GM19328 (cell line): ENCODE data around the gene PREB.

Source experiments
- ATAC-seq: cut with Tn5 transposase; IDR thresholded peaks from one replicate; pipeline ENCODE4 v1.9.1; 2021; ENCODE audit warnings: mild to moderate bottlenecking, moderate library complexity; ENCODE audit not compliant: unreplicated experiment

PREB gene

DNA sequence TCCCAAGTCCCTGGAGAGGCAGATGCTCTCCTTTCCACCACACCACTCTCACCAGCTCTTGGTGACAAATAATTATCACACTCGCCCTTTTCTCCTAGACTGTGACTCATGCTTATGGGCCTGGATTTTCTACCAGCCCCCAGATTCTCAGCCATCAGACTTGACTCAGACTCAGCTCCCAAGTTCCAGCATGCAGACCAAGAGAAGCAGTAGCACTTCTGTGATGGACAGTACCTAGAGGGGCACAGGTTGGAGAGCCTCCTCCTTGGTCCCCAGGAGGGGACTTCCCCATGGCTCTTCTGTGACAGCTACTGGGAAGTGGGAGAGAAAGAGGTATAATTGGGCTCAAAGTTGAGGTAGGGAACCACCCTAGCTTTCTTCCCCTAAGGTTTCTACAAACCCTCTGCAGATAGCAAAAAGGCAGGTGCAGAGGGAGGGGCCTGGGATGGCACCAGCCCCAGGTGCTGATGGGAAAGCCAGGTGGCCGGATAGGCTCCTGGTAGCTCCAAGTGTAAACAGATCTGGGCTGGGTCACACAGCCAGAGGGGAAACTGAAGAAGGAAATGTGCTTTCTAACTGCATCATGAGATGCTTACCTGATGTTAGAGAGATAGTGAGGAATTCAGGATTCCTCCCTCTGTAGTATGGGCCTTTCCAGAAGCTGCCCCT, 18.5 kb upstream of the PREB start:
- no peak for ATAC-seq

- no peak for ATAC-seq
Observed at GRCh38 chr2:27152102-27152795, 17.8 kb upstream of the PREB start.

DNA sequence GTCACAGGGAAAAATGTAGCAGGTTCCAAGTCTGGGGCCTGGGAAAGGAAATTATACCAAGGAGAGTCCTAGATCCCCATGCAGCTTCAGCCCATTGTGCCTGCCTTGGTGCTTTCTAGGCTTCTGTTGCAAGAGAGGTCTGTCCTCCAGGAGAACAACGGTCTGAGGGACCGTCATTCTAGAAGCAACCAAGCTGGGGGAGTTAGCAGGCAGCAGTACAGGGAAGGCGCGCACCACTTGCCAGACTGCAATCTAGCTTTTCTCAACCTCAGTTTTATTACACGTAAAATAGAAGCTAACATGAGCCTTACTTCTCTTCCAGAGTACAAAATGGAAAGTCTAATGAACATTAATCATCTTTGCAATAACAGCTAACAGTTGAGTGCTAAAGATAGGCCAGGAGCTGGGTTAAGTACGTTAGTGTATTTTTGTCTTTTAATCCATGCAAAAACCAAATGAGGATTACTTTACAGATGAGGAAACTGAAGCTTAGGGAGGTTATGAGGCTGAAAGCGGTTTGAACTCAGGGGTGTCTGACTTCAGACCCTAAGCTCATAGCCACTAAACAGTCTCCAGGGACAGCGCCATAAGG, 16.3 kb upstream of the PREB start:
- ATAC-seq: no peak

- ATAC-seq: no peak
Observed at GRCh38 chr2:27149570-27150405, 15.4 kb upstream of the PREB start.

- no peak for ATAC-seq
Observed at GRCh38 chr2:27148801-27149439, 14.5 kb upstream of the PREB start, which contains the start of gene TCF23. TCF23 (plus strand) TSS chr2:27149004; CDS start chr2:27149134, 130 bp downstream.

DNA sequence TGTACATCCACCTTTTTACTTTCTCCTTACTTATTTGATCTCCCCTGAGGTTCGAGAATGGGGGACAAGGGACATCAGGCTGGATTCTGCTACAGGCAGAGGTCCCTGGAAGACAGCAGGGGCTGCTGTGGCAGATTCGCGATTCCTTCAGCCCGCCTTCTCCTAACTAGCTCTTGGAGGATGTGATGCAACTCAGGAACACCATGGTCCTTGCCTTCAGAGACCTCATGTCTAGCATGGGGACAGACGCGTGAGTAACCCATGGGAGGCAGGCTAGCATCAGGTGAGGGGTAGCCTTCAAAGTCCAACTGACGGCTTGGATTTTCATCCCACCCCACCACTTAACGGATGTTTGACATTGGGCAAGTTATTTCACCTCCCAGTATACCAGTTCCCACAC, 13.5 kb upstream of the PREB start:
- ATAC-seq: no peak

DNA sequence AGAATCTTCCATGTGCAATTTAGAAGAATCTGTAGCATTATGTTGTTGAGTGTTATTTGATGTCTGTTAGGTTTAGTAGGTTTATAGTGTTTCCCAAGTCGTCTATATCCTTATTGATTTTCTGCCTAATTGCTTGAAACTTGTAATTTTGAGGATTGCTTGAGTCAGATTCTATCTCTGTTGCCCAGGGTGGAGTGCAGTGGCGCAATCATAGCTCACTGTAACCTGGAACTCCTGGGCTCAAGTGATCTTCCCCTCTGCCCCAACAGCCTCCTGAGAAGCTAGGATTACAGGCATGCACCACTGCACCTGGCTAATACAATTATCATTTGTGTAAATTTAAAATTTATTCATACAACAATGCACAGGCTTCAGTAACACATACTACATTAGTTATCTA, 11.2 kb upstream of the PREB start:
- ATAC-seq: no peak

DNA sequence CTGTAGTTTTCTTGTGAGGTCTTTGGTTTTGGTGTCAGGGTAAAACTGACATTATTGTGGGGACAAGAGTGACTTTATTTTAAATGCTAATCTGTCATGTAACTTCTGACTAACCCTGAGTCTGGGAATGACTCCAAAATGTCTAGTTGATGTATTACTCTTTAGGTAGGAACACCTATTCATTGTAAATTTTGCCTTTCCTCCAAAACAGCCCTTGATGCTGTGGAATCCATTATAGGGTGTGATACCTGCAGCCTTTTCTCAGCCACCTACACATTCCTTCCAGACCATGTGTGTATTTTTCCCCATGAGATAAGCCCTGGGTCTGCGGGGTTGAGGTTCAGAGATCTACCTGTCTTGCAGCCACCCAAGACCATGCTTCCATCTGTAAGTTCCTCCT, 8.8 kb upstream of the PREB start:
- ATAC-seq: no peak

DNA sequence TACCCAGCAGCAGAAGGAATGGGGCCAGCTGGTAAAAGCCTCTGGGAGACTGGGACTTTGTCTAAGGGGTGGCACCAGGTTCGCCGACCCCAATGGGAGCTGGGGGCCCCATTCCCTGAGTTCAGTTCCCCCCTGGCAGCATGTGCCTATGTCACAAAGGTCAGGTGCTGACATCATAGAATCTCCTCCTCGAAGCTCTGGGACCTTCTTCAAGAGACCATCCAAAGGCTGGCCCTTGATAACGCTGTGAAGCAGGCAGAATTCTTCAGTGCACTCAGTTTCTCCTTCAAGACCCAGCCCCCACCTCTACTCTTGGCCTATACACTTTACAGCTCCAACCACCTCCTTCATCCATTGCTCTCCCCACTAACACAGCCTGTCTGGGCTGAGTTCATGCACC, 4.9 kb upstream of the PREB start, which contains the start of gene PRR30:
Gene PRR30 (minus strand): TSS at position 101 of the 400 bp plus-strand sequence. CDS start 1,081 bp downstream, outside the sequence.
- ATAC-seq: no peak

- ATAC-seq: no peak
Observed at GRCh38 chr2:27138111-27138510, 3.7 kb upstream of the PREB start.

- ATAC-seq: no peak
Observed at GRCh38 chr2:27137322-27137935, 3.0 kb upstream of the PREB start.

GRCh38 chr2:27136751-27137150, 2.3 kb upstream of the PREB start:
- no peak for ATAC-seq

- ATAC-seq: no peak
Observed at GRCh38 chr2:27135478-27135955, 1.1 kb upstream of the PREB start.

GRCh38 chr2:27134781-27135477, 493 bp upstream of the PREB start:
- ATAC-seq: no peak

GRCh38 chr2:27133195-27133875, 1.1 kb downstream of the PREB start:
- ATAC-seq: no peak

- no peak for ATAC-seq
Observed at GRCh38 chr2:27131429-27131828, 3.0 kb downstream of the PREB start.

DNA sequence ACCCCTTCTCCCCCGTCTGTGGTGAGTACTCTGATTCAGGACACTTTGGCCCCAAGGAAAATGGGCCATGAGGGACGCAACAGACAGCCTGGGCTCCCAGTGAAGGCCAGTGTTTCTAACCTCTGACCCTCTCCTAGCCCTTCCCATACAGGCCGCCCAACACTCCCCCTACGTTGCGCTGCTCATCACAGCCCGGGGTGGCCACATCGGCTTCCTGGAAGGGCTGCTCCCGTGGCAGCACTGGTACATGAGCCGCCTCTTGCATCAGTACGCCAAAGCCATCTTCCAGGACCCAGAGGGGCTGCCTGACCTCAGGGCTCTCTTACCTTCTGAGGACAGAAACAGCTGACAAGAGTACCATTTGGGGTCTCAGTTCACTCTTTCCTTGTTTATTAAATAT, 4.0 kb downstream of the PREB start:
- no peak for ATAC-seq

DNA sequence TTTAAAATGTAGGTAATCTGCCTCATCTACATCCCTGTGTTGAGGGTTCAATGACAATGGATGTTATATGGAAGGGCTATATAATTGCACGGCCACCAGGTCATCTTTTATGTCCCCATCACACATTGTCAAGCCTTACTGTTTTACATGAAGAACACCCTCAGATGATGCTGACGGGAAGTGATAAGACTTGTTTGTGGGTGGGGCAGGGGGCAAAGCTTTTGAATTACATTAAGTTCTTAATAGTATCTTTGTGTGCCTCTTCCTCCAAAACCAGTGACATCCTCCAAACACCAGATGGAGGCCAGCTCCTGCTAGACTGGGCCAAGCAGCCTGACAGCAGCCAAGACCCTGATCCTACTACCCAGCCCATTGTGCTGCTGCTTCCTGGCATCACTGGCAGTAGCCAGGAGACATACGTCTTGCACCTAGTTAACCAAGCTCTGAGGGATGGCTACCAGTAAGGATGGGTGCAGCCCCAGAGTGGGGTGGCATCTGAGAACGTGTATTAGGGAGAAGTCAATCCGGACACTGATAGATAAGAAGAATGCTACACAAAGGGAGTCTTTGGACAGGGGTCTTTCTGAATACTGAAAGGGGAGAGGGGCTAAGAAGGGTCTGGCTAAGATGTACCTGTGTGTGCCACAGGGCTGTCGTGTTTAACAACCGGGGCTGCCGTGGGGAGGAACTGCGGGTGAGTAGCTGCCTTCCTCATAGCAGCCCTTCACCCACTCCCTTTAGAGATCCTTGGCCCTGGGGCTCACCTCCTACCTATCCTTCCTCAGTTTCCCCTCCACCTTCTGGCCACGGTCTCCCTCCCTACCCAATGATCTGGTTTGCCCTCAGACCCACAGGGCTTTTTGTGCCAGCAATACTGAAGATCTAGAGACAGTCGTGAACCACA, 5.5 kb downstream of the PREB start:
- ATAC-seq: no peak
